Measurements from ENCODE around the gene HMG20B.

The HMG20B gene

DNA sequence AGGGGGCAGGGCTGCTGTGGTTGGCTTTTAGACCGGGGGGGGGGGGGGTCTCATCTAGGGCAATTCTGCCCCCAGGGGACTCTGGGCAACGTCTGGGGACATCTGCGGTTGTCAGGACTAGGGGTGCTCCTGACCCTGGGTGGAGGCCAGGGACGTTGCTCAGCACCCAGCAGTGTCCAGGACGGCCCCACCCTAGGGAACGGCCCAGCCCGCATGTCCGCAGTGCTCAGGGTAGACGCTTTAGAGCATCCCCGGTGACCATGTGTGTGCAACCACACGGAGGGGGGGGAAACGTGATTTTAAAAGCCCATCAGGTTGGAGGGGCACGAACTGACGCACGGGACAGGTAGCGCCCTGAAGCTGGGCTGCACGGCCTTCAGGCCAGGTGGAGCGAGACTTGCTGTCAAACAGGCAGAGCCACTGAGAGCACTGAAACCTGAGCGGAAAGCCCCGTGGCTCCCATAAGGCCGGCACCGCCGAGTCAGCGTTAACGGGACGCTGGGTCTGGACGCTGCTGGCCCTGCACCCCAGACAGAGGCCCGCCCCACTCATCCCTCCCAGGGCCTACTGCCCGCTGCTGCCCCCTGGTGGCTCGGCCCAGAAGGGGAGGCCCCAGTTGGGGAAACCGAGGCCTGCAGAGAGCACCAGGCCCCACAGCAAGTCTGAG is 45.5 kb downstream of the HMG20B start:
- in situ Hi-C loops (cut with HindIII; ENCODE audit: low sequenced_read_pairs) = no loop called here

GRCh38 chr19:3618811-3619630 is 46.3 kb downstream of the HMG20B start:
- in situ Hi-C loops (cut with HindIII; ENCODE audit: low sequenced_read_pairs) = no loop called here

DNA sequence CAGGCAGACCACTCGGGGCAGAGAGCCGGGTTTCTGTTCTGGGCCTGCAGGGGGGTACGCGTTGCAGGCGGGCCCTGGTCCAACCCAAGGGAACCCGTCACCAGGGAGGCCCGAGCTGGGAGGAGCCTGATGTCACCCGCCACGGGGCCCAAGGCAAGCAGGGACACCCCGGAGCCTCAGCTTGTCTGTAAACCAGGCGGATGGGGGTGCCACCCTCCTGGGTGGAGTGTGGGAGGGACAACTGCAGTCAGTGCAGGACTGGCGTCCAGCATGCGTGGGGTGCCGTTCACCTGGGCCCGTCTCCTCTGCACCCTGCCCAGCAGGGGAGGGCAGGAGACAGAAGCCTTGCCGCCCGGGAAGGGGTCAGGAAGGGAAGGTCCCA is 46.9 kb downstream of the HMG20B start:
- in situ Hi-C loops (cut with HindIII; ENCODE audit: low sequenced_read_pairs) = no loop called here

DNA sequence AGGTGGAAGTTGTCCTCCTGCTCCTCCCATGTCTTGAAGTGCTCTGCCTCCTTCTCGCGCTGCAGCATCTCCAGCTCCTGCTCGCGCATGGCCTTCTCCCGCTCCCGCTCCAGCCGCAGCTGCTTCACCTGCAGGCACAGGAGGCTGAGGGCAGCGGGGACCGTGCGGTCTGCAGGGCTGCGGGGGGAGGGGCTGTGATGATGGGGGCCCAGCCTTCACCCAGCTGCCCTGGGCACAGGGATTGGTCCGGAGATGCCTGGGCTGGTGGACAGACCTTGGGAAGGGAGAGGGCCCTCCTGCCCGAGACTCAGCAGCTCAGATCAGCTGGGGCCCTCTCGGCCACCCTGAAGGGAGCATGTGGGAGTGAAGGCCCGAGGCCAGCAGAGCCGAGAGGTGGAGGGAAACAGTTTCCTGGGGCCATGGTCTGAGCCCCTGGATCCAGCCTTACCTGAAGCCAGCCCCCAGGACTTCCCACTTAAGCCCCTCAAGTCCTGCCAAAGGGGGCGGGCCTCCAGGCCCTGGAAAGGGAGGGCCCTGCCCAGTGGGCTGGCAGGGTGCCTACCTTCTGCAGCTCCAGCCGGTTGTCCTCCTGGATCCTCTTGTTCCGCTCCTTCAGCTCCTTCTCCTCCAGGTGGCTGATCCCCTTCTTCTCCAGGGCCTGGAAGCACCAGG is 47.5 kb downstream of the HMG20B start:
- in situ Hi-C loops (cut with HindIII; ENCODE audit: low sequenced_read_pairs) = no loop called here

DNA sequence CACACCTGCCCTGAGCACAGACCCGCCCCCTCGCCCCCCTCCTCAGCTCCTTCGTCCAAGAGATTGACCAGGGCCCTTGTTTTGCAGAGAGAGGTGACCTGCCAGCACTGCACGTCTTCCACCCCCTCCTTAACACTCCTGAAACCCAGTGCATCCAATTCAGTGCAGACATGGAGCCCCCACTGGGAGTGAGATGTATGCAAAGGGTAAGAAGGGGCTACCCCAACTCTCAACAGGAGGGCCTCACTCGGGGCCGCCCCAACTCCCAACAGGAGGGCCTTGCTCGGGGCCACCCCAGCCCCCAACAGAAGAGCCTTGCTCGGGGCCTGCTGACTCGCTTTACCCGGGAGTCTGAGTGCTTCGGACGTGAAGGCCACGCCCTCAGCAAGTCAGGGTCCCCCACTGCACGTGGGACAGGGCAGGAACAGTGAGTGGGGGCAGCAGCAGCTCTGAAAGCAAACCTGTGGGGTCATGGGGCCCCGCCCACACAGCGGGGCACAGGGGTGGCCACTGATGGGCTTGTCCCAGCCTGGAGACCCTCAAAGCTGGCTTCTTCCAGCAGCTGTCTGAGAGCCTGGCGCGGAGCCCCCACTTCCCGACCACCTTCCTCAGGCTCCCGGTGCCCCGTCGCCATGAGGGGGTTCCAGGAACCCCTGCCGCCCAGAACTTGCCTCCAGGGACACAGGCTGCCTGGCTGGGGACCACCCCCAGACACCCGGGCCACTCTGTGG is 48.2 kb downstream of the HMG20B start:
- in situ Hi-C loops (cut with HindIII; ENCODE audit: low sequenced_read_pairs) = no loop called here

DNA sequence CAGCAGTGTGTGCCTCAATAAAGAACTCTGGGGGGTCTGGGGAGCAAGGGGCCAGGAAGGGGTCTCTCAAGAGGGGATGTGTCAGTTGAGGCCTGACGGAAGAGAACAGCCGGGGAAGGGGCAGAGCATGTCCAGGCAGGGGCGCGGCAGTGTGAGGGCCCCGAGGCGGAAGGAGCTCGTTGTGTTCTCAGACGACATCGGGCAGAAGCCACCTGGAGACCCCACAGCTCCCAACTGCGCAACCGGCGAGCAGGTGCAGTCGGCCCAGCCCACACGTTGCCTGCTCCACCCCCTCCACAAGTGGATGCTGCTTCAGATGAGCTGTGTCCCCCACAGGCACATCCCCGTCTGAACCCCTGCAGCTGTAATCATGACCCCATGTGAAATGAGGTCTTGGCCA is 48.9 kb downstream of the HMG20B start:
- in situ Hi-C loops (cut with HindIII; ENCODE audit: low sequenced_read_pairs) = no loop called here

GRCh38 chr19:3622224-3622623 is 49.5 kb downstream of the HMG20B start:
- in situ Hi-C loops (cut with HindIII; ENCODE audit: low sequenced_read_pairs) = no loop called here

DNA sequence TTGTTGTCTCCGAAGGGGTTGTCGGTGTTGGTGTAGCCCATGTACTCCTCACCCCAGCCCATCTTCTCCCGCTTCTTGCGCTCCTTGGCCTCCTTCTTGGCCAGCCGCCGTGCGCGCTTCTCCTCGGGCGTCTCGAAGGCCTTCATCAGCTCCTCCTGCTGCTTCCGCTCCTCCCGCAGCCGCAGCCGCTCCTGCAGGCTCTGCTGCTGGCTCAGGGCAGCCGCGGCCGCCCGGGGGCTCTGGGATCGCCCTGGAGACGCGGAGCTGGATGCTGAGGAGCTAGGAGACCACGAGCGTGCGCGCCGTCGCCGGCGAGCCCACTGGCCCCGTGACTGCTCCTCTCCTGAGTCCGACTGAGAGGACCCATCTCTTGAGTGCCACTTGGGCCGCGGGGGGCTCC is 51.0 kb downstream of the HMG20B start:
- in situ Hi-C loops (cut with HindIII; ENCODE audit: low sequenced_read_pairs) = no loop called here

- in situ Hi-C loops (cut with HindIII; ENCODE audit: low sequenced_read_pairs) = no loop called here
These were observed 53.3 kb downstream of the HMG20B start for GRCh38 chr19:3625996-3626472.

DNA sequence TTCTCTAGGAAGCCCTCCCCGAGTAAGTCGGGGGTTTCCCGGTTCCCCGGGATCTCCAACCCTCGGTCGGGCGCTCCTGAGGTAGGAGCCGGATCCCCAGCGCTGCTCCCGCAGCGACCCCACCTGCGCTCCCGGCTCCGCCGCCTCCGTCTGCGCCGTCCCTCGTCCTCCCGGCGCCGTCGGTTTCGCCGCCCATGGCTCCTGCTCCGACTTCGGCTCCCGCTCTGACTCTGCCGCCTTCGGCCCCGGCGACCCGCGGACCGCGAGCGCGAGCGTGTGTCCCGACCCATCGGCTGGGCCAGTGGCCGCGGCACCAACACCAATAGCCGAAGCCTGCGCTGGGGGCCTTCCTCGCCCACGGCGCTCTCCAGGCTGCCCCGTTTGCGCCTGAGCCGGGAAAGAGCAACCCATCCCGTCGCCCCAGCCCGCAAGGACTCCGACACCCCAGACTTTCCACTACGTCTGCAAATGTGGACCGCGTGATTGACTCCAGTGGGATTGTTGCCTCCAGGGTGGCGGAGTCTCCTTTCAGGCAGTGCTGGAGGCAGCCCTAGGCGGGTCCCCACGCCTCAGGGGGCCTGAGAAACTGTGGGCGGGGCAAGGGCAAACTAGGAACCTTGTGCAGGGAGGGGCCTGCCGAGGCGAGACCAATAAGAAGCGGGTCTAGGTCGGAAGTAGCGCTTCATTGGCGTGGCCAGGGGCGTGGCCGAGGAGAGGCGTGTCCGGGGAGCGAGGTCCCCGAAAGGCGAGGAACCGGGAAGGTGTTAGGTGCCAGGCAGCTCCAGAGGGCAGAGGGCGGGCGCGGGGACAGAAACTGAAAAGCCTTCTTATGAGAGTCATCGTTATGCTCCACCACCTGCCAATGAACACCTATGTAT is 54.0 kb downstream of the HMG20B start, which contains the start of gene CACTIN:
Gene CACTIN (minus strand): TSS at position 318 of the 878 bp plus-strand sequence. CDS start 28 bp downstream, at position 290.
- in situ Hi-C loops (cut with HindIII; ENCODE audit: low sequenced_read_pairs) = no loop called here

DNA sequence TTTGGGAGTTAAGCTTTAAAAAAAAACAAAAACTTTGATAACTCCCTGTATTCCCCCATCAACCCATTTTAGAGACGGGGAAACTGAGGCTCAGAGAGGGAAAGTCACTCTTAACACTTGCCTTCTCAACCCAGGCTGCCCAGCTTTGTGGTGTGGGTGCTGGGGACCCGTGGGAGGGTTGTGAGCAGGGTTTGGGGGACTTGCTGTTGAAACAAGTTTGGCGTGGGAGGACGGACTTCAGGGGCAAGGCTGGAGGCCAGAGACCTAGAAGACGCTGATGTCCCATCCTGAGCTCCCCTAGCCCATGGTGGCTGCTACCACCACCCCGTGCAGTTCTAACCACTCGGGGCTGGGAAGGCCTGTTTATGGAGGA is 54.6 kb downstream of the HMG20B start:
- in situ Hi-C loops (cut with HindIII; ENCODE audit: low sequenced_read_pairs) = no loop called here
